DND-41 (cell line): ENCODE data around the gene PRAMEF8.
"Not testable (repeated sequence)": the region's sequence is repeated elsewhere in the genome, so short reads cannot be mapped to it uniquely, and the experiment has no call there.

Source experiments
- CTCF ChIP-seq: IDR thresholded peaks from 2 replicates; pipeline ENCODE4 v1.5.1; 2012; ENCODE audit warnings: borderline replicate concordance, low read length, moderate library complexity, mild to moderate bottlenecking; ENCODE audit not compliant: poor library complexity, severe bottlenecking; ENCODE audit errors: extremely low read depth
- EZH2 ChIP-seq: IDR thresholded peaks from 3 replicates; pipeline ENCODE4 v1.6.1; 2012; ENCODE audit warnings: borderline replicate concordance, low read depth, mild to moderate bottlenecking, moderate library complexity, low read length, inconsistent platforms; ENCODE audit not compliant: severe bottlenecking

GRCh38 chr1:13247122-13247521, 37.8 kb downstream of the PRAMEF8 start:
- not testable (repeated sequence) for TF ChIP-seq CTCF, EZH2
